K562 (cell line): Measurements from ENCODE around the gene IQUB. TPM values are rescaled to one million over a fixed set of nuclear protein-coding genes. Genes with fewer than 3 reads are reported as not detected.

Source experiments
- ARID1B ChIP-seq: fragments of 450-650 bp; IDR thresholded peaks from 2 replicates; pipeline ENCODE4 v1.6.1; 2016; ENCODE audit warnings: antibody characterized with exemption, mild to moderate bottlenecking, inconsistent platforms
- ARID3B ChIP-seq: fragments of 250-450 bp; sonication (Bioruptor Pico); IDR thresholded peaks from 2 replicates; pipeline ENCODE4 v1.4.0; 2020; ENCODE audit warnings: borderline replicate concordance
- CBX3 ChIP-seq, 2 experiments: IDR thresholded peaks; 1 replicate in 1 of 2; 2 replicates in 1 of 2; pipeline ENCODE4 v1.6.1; 2012; ENCODE audit warnings: inconsistent platforms in 2 of 2, low read length in 2 of 2, borderline replicate concordance in 1 of 2, control low read depth in 1 of 2
- DLX4 ChIP-seq: fragments of 250-450 bp; sonication (Bioruptor Pico); IDR thresholded peaks from 2 replicates; pipeline ENCODE4 v1.6.1; 2021; ENCODE audit warnings: mild to moderate bottlenecking
- ESRRA ChIP-seq: fragments of 450-650 bp; IDR thresholded peaks from 2 replicates; pipeline ENCODE4 v1.6.1; 2014; ENCODE audit warnings: low read depth, mild to moderate bottlenecking, moderate library complexity, borderline replicate concordance
- GTF3C2 ChIP-seq: IDR thresholded peaks from 3 replicates; pipeline ENCODE4 v1.6.1; 2011; ENCODE audit warnings: borderline replicate concordance, mild to moderate bottlenecking, moderate library complexity; ENCODE audit not compliant: insufficient read length; ENCODE audit errors: extremely low read depth
- MAFF ChIP-seq: IDR thresholded peaks from 2 replicates; pipeline ENCODE4 v1.6.1; 2012; ENCODE audit warnings: low read length, improper control_type of control experiment
- MTF1 ChIP-seq: fragments of 250-450 bp; sonication (Bioruptor Pico); IDR thresholded peaks from 2 replicates; pipeline ENCODE4 v1.9.0; 2021; ENCODE audit warnings: moderate library complexity, mild to moderate bottlenecking, inconsistent platforms, borderline replicate concordance
- NCOA4 ChIP-seq: fragments of 450-650 bp; IDR thresholded peaks from 2 replicates; pipeline ENCODE4 v1.6.1; 2018; ENCODE audit warnings: mild to moderate bottlenecking; ENCODE audit not compliant: partially characterized antibody
- NR2F6 ChIP-seq: fragments of 450-650 bp; formaldehyde crosslinking; IDR thresholded peaks from 2 replicates; pipeline ENCODE4 v1.4.0; 2020; ENCODE audit warnings: mild to moderate bottlenecking
- PHB2 ChIP-seq: fragments of 450-650 bp; IDR thresholded peaks from 2 replicates; pipeline ENCODE4 v1.6.1; 2017; ENCODE audit warnings: low read depth
- POLR2H ChIP-seq: IDR thresholded peaks from 2 replicates; pipeline ENCODE4 v1.6.1; 2016; ENCODE audit warnings: missing genetic modification characterization, low read depth, mild to moderate bottlenecking, control low read depth, missing compliant biosample characterization, moderate library complexity
- RBBP5 ChIP-seq: fragments of 200-600 bp; sonication (generic); IDR thresholded peaks from 2 replicates; pipeline ENCODE4 v1.6.1; 2012; ENCODE audit warnings: borderline replicate concordance, mild to moderate bottlenecking, low read length, control low read depth, inconsistent platforms; ENCODE audit not compliant: insufficient read depth, poor library complexity, severe bottlenecking
- SETDB1 ChIP-seq: IDR thresholded peaks from one replicate; pipeline ENCODE4 v1.6.1; 2012; ENCODE audit warnings: low read length, control low read depth, inconsistent platforms
- SIRT6 ChIP-seq: IDR thresholded peaks from one replicate; pipeline ENCODE4 v1.6.1; 2012; ENCODE audit warnings: low read depth, mild to moderate bottlenecking, control low read depth, inconsistent platforms, low read length, moderate library complexity
- SMARCE1 ChIP-seq: fragments of 450-650 bp; IDR thresholded peaks from 2 replicates; pipeline ENCODE4 v1.7.1; 2016; ENCODE audit warnings: mild to moderate bottlenecking
- SNRNP70 ChIP-seq: fragments of 200-400 bp; formaldehyde crosslinking; optimal IDR thresholded peaks from 2 replicates; pipeline ENCODE3; 2017; ENCODE audit warnings: low read depth, low read length
- TCF7L2 ChIP-seq: fragments of 150-350 bp; IDR thresholded peaks from 2 replicates; pipeline ENCODE4 v1.6.1; 2016; ENCODE audit warnings: low read depth, mild to moderate bottlenecking, low read length, moderate library complexity
- ZNF184 ChIP-seq: sonication (generic); formaldehyde crosslinking; IDR thresholded peaks from 2 replicates; pipeline ENCODE4 v1.5.0; 2020; ENCODE audit warnings: missing genetic modification reagents
- ZNF23 ChIP-seq: fragments of 250-450 bp; sonication (Bioruptor Pico); IDR thresholded peaks from 2 replicates; pipeline ENCODE4 v1.4.0; 2020; ENCODE audit warnings: mild to moderate bottlenecking
- polyA plus RNA-seq, 8 experiments: library from polyadenylated mRNA; depleted of rRNA in 4 of 8; stranded (reverse) in 5 of 8; unstranded in 3 of 8; fragments of >200 nt; fragmentation: Nextera tagmentation in 2 of 8; fragmentation: Illumina TruSeq in 1 of 8; extraction: Ambion mirVana in 2 of 8; extraction: Trizol in 1 of 8; gene quantifications; 2 replicates each; pipeline versions ENCODE4 v1.2.1 to v1.2.3, GENCODE V29; 2011 to 2014; ENCODE audit warnings: inconsistent platforms in 1 of 8, missing spikeins in 1 of 8
- total RNA-seq, 7 experiments: library from RNA; depleted of rRNA in 6 of 7; stranded (reverse); fragments of >200 nt in 6 of 7; fragmentation: Illumina TruSeq in 2 of 7; extraction: Trizol in 2 of 7; gene quantifications; 2 replicates each; pipeline versions ENCODE4 v1.2.1 to v1.2.3, GENCODE V29; 2011 to 2021; ENCODE audit warnings: low replicate concordance in 1 of 7
- TF ChIP-seq, protein P1 (sequence below), 2 experiments: fragments of 450-650 bp; IDR thresholded peaks; 2 replicates each; pipeline ENCODE4 v1.6.1; 2018; ENCODE audit warnings: mild to moderate bottlenecking in 2 of 2, low read depth in 1 of 2; ENCODE audit not compliant: partially characterized antibody in 2 of 2

IQUB gene
- total and polyA plus RNA-seq, 9 of the 15 experiments (the other 6 are each of a cell fraction or from before 2014, with no cell fraction given), result 0.62 to 2.6 (median 1.4) TPM

DNA sequence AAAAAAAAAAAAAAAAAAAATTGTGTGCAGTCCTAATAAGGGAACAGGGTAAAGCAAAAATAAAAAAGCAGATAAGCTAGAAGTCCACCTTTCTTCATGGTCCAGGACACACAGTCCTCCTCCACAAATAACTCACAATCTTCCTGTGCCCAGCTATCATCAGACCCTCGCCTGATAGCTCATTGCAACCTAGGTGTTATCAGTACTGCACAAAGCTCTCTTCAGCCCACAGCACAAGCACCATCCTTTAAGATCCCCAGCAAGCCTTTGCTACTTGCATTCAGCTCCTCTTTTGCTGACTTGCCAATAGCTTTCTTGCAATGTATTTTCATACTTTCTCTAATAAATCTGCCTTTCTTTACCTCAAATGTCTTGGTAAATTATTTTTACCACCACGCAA is 18.2 kb upstream of the IQUB start (continued):
- TF ChIP-seq GTF3C2, result no peak
- TF ChIP-seq TCF7L2, result no peak
- TF ChIP-seq ESRRA, result no peak
- TF ChIP-seq SNRNP70, result no peak
- no peak for TF ChIP-seq NR2F6 (CRISPR knock-in tag)
- no peak for TF ChIP-seq RBBP5
- TF ChIP-seq ZNF23, result no peak
- no peak for TF ChIP-seq ARID3B (CRISPR knock-in tag)
- no peak for TF ChIP-seq SIRT6
- peak; percentile 72; the same call in 1 of the 2 replicates for TF ChIP-seq SMARCE1
- TF ChIP-seq SETDB1, result no peak
- TF ChIP-seq POLR2H, result no peak
- TF ChIP-seq MTF1 (CRISPR knock-in tag), result no peak
- no peak; a peak in 1 of 3 replicates for TF ChIP-seq CBX3 (IDR thresholded peaks at IDR 0.05; ENCODE audit: borderline replicate concordance in 1 of 2, low read length in 2 of 2)
- peak; percentile 93 for TF ChIP-seq ARID1B
- TF ChIP-seq, protein P1, sequence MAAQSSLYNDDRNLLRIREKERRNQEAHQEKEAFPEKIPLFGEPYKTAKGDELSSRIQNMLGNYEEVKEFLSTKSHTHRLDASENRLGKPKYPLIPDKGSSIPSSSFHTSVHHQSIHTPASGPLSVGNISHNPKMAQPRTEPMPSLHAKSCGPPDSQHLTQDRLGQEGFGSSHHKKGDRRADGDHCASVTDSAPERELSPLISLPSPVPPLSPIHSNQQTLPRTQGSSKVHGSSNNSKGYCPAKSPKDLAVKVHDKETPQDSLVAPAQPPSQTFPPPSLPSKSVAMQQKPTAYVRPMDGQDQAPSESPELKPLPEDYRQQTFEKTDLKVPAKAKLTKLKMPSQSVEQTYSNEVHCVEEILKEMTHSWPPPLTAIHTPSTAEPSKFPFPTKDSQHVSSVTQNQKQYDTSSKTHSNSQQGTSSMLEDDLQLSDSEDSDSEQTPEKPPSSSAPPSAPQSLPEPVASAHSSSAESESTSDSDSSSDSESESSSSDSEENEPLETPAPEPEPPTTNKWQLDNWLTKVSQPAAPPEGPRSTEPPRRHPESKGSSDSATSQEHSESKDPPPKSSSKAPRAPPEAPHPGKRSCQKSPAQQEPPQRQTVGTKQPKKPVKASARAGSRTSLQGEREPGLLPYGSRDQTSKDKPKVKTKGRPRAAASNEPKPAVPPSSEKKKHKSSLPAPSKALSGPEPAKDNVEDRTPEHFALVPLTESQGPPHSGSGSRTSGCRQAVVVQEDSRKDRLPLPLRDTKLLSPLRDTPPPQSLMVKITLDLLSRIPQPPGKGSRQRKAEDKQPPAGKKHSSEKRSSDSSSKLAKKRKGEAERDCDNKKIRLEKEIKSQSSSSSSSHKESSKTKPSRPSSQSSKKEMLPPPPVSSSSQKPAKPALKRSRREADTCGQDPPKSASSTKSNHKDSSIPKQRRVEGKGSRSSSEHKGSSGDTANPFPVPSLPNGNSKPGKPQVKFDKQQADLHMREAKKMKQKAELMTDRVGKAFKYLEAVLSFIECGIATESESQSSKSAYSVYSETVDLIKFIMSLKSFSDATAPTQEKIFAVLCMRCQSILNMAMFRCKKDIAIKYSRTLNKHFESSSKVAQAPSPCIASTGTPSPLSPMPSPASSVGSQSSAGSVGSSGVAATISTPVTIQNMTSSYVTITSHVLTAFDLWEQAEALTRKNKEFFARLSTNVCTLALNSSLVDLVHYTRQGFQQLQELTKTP (IDR thresholded peaks at IDR 0.05; ENCODE audit: low read depth in 1 of 2, partially characterized antibody in 2 of 2), result no peak
- peak; percentile 52; the same call in 1 of the 2 replicates for TF ChIP-seq PHB2
- TF ChIP-seq ZNF184 (CRISPR knock-in tag), result no peak
- no peak for TF ChIP-seq NCOA4
- TF ChIP-seq MAFF, result peak; percentile 28; the same call in 1 of the 2 replicates
- TF ChIP-seq DLX4 (CRISPR knock-in tag), result no peak
